HUDEP-2 (cell line): ENCODE data around the gene CAMK2D.
"Not testable (repeated sequence)": the region's sequence is repeated elsewhere in the genome, so short reads cannot be mapped to it uniquely, and the experiment has no call there.

Experiments
- DNase-seq, 76 experiments: peaks; one replicate each; lab custom pipeline; 2025; ENCODE audit not compliant: unreplicated experiment in 76 of 76; lab: John Stamatoyannopoulos, UW

Gene CAMK2D

DNA sequence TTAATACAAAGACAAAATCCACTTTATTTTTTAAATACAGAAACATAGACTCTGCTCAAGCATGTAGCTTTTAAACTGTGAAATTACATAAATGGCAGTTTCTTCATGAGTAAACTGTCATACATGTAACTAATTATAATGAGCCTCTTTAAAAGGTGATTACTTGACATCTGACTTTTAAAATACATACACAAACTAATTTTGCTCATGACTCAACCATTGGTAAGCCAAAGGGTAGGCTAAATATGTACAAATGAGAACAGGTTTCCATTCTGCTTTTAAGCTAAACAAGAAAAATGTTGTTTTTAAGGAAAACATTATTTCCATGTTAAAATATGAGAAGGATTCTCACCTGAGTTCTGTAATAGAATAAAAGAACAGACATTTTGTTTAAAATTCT, 27.9 kb downstream of the CAMK2D start:
- no peak for DNase-seq

DNA sequence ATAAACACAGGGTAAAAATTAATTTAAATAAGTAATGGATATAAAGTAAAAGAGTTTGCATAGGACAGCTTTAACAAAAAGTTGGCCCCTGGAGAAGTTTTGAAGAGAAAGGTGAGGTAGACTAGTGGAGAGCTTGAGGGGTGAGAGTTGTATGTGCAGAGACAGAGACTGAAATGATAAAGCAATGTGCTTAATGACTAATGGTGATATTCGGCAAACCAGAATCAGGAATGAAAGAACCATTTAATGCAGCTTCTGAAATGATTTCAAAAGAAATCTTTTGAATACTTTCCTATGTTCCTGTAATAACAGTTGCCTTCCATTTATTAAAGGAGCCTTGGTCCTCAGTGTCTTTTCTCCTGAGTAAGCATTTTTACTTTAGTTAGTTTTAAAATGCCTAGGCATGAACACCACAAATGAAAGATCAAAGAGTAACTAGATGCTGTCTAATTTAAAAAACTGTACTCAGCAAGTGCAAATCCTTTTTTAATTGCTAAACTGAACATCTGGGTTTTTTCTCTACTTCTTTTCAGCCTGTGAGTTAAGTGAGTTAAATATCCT, 28.5 kb downstream of the CAMK2D start:
- no peak for DNase-seq

DNA sequence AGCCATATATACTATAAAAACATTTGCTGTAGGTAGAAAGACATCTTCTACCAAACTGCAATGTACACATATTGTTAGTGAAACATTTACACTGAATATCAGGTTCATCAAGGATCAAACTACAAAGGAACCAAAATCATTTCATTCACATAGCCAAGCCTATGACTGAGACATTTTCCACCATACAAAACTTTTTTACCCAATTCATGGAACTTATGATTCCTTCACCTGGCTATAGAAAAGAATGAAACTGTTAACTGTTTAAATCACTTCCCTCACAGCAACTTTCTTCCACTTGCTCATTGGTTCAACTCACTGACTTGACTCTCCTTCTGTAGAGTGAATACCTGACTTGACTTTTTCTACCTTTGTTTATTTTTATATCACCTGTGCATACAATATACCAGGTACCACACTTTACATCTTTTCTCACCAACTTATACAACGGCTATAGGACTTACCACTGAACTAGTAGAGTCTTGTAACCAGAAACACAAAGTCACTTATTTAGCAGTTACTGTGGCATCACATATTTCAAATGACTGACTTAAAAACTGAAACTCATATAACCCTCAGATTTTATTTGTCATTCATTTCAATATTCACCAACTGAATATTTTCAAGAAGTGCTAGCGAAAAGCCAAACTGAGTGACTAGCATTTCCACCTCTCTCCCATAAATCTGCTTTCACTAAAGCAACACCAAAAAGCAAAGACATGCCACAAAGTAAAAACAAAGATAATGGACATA, 30.9 kb downstream of the CAMK2D start:
- no peak for DNase-seq

DNA sequence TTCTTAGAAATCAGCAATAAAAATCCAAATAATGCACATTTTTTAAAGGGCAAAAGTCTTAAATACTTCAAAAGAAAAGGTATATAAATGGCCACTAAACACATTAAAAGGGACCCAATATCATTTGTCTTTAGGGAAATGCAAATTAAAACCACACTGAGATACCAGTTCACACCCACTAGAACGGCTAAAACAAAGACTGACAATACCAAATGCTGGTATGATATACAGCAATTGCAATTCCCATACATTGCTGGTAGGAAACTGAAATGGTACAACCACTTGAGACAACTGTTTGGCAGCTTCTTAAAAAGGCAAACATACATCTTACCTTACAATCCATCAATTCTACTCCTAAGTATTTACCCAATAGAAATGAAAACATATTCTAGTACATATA, 33.7 kb downstream of the CAMK2D start:
- no peak for DNase-seq

DNA sequence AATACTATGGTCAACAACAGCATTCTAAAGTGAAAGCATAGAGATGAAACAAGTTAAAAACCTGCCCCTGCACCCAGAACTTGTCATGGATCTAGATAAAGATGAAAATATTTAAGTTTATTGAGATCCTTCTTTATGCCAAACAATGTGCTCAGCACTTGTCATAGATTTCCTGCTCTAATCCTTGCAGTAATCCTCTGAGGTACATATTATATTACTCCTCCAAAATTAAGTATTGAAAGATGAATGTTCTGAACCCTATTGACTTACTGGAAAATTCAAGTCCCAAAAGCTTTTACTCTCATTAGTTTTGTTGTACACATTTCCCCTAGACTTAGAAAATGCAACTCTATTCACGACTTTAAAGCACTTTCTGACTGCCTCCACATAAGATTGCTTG, 35.6 kb downstream of the CAMK2D start:
- no peak for DNase-seq

DNA sequence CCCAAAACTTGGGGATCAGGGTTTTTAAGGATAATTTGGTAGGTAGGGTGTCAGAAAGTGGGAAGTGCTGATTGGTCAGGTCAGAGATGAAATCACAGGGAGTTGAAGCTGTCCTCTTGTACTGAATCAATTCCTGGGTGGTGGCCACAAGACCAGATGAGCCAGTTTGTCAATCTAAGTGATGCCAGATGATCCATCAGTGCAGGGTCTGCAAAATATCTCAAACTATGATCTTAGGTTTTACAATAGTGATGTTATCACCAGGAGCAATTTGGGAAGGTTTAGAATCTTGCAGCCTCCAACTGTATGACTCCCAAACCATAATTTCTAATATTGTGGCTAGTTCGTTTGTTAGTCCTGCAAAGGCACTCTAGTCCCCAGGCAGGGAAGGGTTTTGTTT, 43.3 kb downstream of the CAMK2D start:
- no peak for DNase-seq

GRCh38 chr4:113711883-113712662, 49.5 kb downstream of the CAMK2D start:
- DNase-seq: no peak

GRCh38 chr4:113708250-113708649, 53.3 kb downstream of the CAMK2D start:
- DNase-seq: no peak

GRCh38 chr4:113707048-113707447, 54.5 kb downstream of the CAMK2D start:
- DNase-seq: no peak

DNA sequence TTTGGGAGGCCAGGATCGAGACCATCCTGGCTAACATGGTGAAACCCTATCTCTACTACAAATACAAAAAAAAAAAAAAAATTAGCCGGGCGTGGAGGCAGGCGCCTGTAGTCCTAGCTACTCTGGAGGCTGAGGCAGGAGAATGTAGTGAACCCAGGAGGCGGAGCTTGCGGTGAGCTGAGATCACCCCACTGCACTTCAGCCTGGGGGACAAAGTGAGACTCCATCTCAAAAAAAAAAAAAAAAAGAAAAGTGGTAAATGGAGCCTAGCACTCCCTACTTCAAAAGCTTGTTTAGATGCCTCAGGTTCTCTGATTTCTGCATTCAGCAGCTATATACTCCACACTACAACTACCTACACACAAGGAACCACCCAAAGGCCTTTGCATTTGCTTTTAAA, 56.4 kb downstream of the CAMK2D start:
- DNase-seq: not testable (repeated sequence)

GRCh38 chr4:113702596-113702995, 58.9 kb downstream of the CAMK2D start:
- not testable (repeated sequence) for DNase-seq

DNA sequence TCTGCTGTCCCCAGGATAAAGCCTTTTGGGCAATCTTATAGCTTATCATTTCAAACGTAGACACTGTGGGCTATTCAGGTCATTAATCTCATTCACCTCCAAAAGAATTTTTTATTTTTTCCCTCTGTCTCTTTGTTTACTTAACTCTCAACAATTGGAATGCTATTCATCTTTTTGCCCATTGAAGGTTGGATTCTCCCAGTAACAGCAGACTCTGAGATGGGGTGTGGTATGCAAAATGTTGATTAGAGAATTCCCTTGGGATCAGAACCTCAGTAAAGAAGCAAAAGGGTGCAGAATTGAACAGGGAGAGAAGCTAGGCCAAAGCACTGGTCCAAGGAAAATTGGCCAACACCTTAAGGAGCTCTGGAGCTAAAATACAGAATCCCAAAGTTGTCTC, 60.4 kb downstream of the CAMK2D start:
- DNase-seq: no peak

DNA sequence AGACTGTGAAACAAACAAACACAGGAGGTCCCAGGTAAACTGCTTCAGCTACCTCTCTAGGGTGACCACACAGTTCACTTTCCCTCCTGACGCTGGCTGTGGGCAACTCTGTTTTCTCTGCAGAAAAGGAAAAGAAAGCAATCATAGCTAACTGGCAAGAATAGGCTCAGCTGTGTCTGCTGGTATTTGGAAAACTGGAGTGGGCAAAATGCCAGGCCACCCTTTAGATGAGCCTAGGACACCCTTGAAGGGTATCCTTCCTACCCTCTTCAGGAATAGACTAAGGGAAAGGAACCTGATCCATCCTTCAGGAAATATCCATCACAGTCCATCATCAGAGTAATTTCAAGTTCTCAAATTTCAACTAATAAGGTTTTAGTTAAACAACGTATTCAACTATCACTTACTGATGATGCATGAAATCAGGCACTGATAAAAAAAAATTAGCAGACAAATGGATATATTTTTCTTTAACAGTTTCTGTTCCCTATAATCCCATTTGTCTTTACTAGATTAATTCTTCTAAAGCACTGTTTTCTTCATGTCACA, 60.9 kb downstream of the CAMK2D start:
- DNase-seq: no peak

DNA sequence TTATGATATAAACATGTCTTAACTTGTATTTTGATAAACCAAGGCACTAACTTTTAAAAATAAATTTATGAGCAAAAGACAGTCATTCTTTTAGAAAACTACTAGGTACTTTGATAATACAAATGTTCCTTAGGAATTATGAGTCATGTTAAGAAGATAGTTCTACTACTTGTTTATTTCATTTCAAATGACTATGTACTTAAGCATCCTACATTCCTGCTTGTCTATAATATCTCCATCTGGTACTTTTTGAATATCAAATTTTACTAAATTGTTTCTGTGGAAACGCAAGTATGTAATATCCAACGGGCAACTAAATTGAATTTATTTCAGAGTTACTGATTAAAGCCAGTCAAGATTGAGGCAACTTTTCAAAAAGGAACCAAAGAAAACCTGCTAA, 61.8 kb downstream of the CAMK2D start:
- no peak for DNase-seq

GRCh38 chr4:113697429-113697828, 64.1 kb downstream of the CAMK2D start:
- DNase-seq: no peak

- no peak for DNase-seq
These were observed 66.0 kb downstream of the CAMK2D start for GRCh38 chr4:113695328-113696169.

GRCh38 chr4:113694008-113694407, 67.5 kb downstream of the CAMK2D start:
- DNase-seq: no peak

- DNase-seq: no peak
These were observed 68.6 kb downstream of the CAMK2D start for GRCh38 chr4:113692809-113693411.

DNA sequence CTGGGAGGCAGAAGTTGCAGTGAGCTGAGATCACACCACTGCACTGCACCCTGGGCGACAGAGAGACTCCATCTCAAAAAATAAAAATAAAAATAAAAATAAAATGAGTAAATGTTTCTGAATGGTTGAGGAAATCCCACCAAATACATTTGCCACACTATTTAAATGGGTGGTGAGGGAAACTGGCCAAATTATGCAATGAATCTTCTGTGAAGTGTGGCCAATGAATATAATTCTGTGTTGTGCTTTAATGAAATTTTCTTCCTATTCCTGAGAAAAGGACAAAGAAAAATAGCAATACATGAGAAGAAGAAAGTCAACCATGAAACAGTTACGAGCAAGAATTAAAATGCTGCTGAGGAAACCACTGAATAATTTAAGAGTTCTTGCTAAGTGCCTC, 69.9 kb downstream of the CAMK2D start:
- DNase-seq: no peak

- no peak for DNase-seq
These were observed 72.1 kb downstream of the CAMK2D start for GRCh38 chr4:113689394-113689793.
